Panc1 (cell line): ENCODE measurements around the gene MAGI1. TPM values are rescaled to one million over a fixed set of nuclear protein-coding genes. Genes with fewer than 3 reads are reported as not detected.

Experiments
- ATAC-seq: fragments of 200-7000 bp; cut with Tn5 transposase; 2 replicates; pipeline ENCODE4 v1.9.1; 2020; ENCODE audit warnings: mild to moderate bottlenecking, moderate library complexity
- BruUV-seq: library from RNA; stranded (reverse); fragments of 400-500 nt; replicated peaks from 2 replicates; lab custom pipeline; 2021; lab: Mats Ljungman, UMichigan
- CTCF ChIA-PET: fragments of 300-600 bp; sonication (Branson Sonifier 250); formaldehyde crosslinking; loops from one replicate; lab custom pipeline; 2022; ENCODE audit warnings: antibody characterized with exemption; lab: Charles Lee
- POLR2A ChIA-PET: fragments of 300-600 bp; sonication (Branson Sonifier 250); formaldehyde crosslinking; loops from one replicate; lab custom pipeline; 2022; ENCODE audit warnings: antibody characterized with exemption; lab: Charles Lee
- DNase-seq: peaks from one replicate; pipeline ENCODE4 v3.0.0-alpha.2; 2010; ENCODE audit warnings: low read depth, low spot score
- H3K27ac ChIP-seq: 2 replicates; pipeline ENCODE4 v1.5.1; 2011; ENCODE audit warnings: mild to moderate bottlenecking, low read length, inconsistent platforms
- H3K27me3 ChIP-seq: fragments of 200-500 bp; sonication (Bioruptor generic); 2 replicates; pipeline ENCODE4 v1.6.0; 2014; ENCODE audit warnings: low read length, inconsistent platforms; ENCODE audit not compliant: control insufficient read depth, insufficient read depth
- H3K36me3 ChIP-seq: fragments of 200-500 bp; sonication (Bioruptor generic); 2 replicates; pipeline ENCODE4 v1.5.1; 2014; ENCODE audit warnings: inconsistent platforms, mild to moderate bottlenecking, low read length, moderate library complexity; ENCODE audit not compliant: control insufficient read depth, insufficient read depth
- H3K4me1 ChIP-seq: 2 replicates; pipeline ENCODE4 v1.5.1; 2011; ENCODE audit warnings: inconsistent platforms, mild to moderate bottlenecking, low read length, moderate library complexity; ENCODE audit not compliant: control insufficient read depth, insufficient read depth
- H3K4me3 ChIP-seq, 2 experiments: 2 replicates each; pipeline ENCODE4 v1.5.1; 2011 to 2012; ENCODE audit warnings: low read depth in 2 of 2, low read length in 2 of 2, mild to moderate bottlenecking in 2 of 2, inconsistent platforms in 1 of 2, moderate library complexity in 1 of 2
- H3K9me3 ChIP-seq: fragments of 200-500 bp; sonication (Bioruptor generic); 2 replicates; pipeline ENCODE4 v1.5.1; 2014; ENCODE audit warnings: low read depth, mild to moderate bottlenecking, inconsistent platforms, low read length, moderate library complexity; ENCODE audit not compliant: control insufficient read depth, insufficient read depth
- CTCF ChIP-seq: fragments of 450-650 bp; IDR thresholded peaks from 2 replicates; pipeline ENCODE4 v1.5.1; 2017; ENCODE audit warnings: mild to moderate bottlenecking
- POLR2AphosphoS5 ChIP-seq: IDR thresholded peaks from 2 replicates; pipeline ENCODE4 v1.6.1; 2012; ENCODE audit warnings: mild to moderate bottlenecking, low read depth, low read length, moderate library complexity
- REST ChIP-seq, 2 experiments: IDR thresholded peaks; 2 replicates each; pipeline ENCODE4 v1.6.1; 2011 to 2012; ENCODE audit warnings: low read depth in 2 of 2, control low read depth in 1 of 2, low read length in 1 of 2, mild to moderate bottlenecking in 1 of 2, moderate library complexity in 1 of 2; ENCODE audit not compliant: insufficient read depth in 1 of 2
- SIN3A ChIP-seq: IDR thresholded peaks from 2 replicates; pipeline ENCODE4 v1.6.1; 2012; ENCODE audit warnings: low read depth, mild to moderate bottlenecking, low read length, moderate library complexity, borderline replicate concordance; ENCODE audit not compliant: insufficient read depth
- TCF7L2 ChIP-seq: IDR thresholded peaks from 2 replicates; pipeline ENCODE4 v1.6.1; 2011; ENCODE audit warnings: mild to moderate bottlenecking, low read depth, low read length, inconsistent platforms
- in situ Hi-C: cut with HindIII; loops from 2 replicates; pipeline ENCODE4 v1.10.0; 2016; ENCODE audit warnings: low sequenced_read_pairs, low pct_unique_long_range_greater_than_20kb
- intact Hi-C: fragments of 100-400 bp; cut with micrococcal nuclease; formaldehyde crosslinking; loops from one replicate; pipeline ENCODE4 v1.10.0; 2022; ENCODE audit not compliant: unreplicated experiment
- total RNA-seq: library from RNA; stranded (reverse); gene quantifications from one replicate; pipeline ENCODE4 v1.2.1, GENCODE V29; 2021; ENCODE audit not compliant: unreplicated experiment

The MAGI1 gene
- total RNA-seq, 1 experiment from 2014 or later: 9.5 TPM

- ChIA-PET POLR2A (no interaction called here), CTCF (no interaction called here)
- no peaks in the 10 kb centered on the region for H3K27me3 ChIP-seq
- DNase-seq: no peak
- no peaks in the 10 kb centered on the region for H3K4me1 ChIP-seq
- no peak for ATAC-seq
- no peak overlapping the region for H3K27ac ChIP-seq
- in situ Hi-C loops (no loop called here), intact Hi-C loops (no loop called here)
- no peak overlapping the region for H3K4me3 ChIP-seq
- no peaks in the 10 kb centered on the region for H3K36me3 ChIP-seq
- no TSS peak for BruUV-seq
- TF ChIP-seq POLR2AphosphoS5: no peak
- TF ChIP-seq TCF7L2: no peak
- no peak for TF ChIP-seq SIN3A
- TF ChIP-seq CTCF: no peak
- no peak for TF ChIP-seq REST (IDR thresholded peaks at IDR 0.05; ENCODE audit: insufficient read depth in 1 of 2, low read depth in 2 of 2, low read length in 1 of 2)
- no peaks in the 10 kb centered on the region for H3K9me3 ChIP-seq
Observed at GRCh38 chr3:65988411-65989180, 50.1 kb downstream of the MAGI1 start.

- Histone ChIP-seq H3K27ac (no peak overlapping the region), H3K4me3 (no peak overlapping the region), H3K36me3 (no peaks in the 10 kb centered on the region), H3K9me3 (no peaks in the 10 kb centered on the region), H3K4me1 (no peaks in the 10 kb centered on the region), H3K27me3 (no peaks in the 10 kb centered on the region)
- ChIA-PET POLR2A (no interaction called here), CTCF (no interaction called here)
- TF ChIP-seq REST (IDR thresholded peaks at IDR 0.05; ENCODE audit: insufficient read depth in 1 of 2, low read depth in 2 of 2, low read length in 1 of 2) (no peak), SIN3A (no peak), POLR2AphosphoS5 (no peak), CTCF (no peak), TCF7L2 (no peak)
- intact Hi-C loops: no loop called here
- no TSS peak for BruUV-seq
- in situ Hi-C loops: no loop called here
- no peak for DNase-seq
- ATAC-seq: no peak
Observed at GRCh38 chr3:65986285-65986684, 52.4 kb downstream of the MAGI1 start.
